Skin epidermis (tissue), 12 donors: ENCODE data around the gene C2orf76.
"Not testable (repeated sequence)": the region's sequence is repeated elsewhere in the genome, so short reads cannot be mapped to it uniquely, and the experiment has no call there.

ENCODE experiments used
- H3K27ac ChIP-seq, 21 experiments: fragments of 200-600 bp; sonication (generic) in 11 of 21; one replicate each; pipeline ENCODE4 v1.5.0; 2020; ENCODE audit warnings: mild to moderate bottlenecking in 3 of 21, inconsistent platforms in 2 of 21, moderate library complexity in 2 of 21
- H3K4me3 ChIP-seq, 7 experiments: fragments of 200-600 bp; sonication (generic) in 2 of 7; one replicate each; pipeline ENCODE4 v1.5.0; 2020; ENCODE audit warnings: inconsistent platforms in 2 of 7, mild to moderate bottlenecking in 2 of 7, moderate library complexity in 1 of 7

C2orf76 gene

GRCh38 chr2:119366649-119367471 lies at the start of gene C2orf76, which contains the start of gene DBI:
Gene C2orf76 (minus strand): TSS chr2:119366834. CDS start chr2:119339959, 26,875 bp downstream.
Gene DBI (plus strand): TSS chr2:119366977. CDS start chr2:119367052, 75 bp downstream.
- Histone ChIP-seq H3K4me3 (peak within 1 kb of the TSS; percentile 65 to 93 (median 75)), H3K27ac (peak within 1 kb of the TSS; percentile 70 to 99 (median 90))

GRCh38 chr2:119415630-119416029 lies 49.0 kb upstream of the C2orf76 start:
- H3K27ac ChIP-seq: no peak overlapping the region
- no peak overlapping the region for H3K4me3 ChIP-seq

- Histone ChIP-seq H3K27ac (no peak overlapping the region), H3K4me3 (no peak overlapping the region)
Measured at GRCh38 chr2:119414894-119415293, 48.3 kb upstream of the C2orf76 start.

GRCh38 chr2:119409506-119409905 lies 42.9 kb upstream of the C2orf76 start:
- H3K27ac ChIP-seq: no peak overlapping the region
- no peak overlapping the region for H3K4me3 ChIP-seq

GRCh38 chr2:119408221-119408619 lies 41.6 kb upstream of the C2orf76 start:
- H3K27ac ChIP-seq: peak overlapping the region in 2 of 21 experiments; percentile 6 to 9
- no peak overlapping the region for H3K4me3 ChIP-seq

GRCh38 chr2:119407430-119408220 lies 41.0 kb upstream of the C2orf76 start:
- H3K4me3 ChIP-seq: no peak overlapping the region
- H3K27ac ChIP-seq: peak overlapping the region in 6 of 21 experiments; percentile 6 to 61 (median 34)

- Histone ChIP-seq H3K27ac (no peak overlapping the region), H3K4me3 (no peak overlapping the region)
Measured at GRCh38 chr2:119405151-119405550, 38.5 kb upstream of the C2orf76 start.

- not testable (repeated sequence) for H3K4me3 ChIP-seq, H3K27ac ChIP-seq
Measured at GRCh38 chr2:119403618-119404017, 37.0 kb upstream of the C2orf76 start.

- no peak overlapping the region for H3K4me3 ChIP-seq
- H3K27ac ChIP-seq: no peak overlapping the region
Measured at GRCh38 chr2:119402645-119403560, 36.3 kb upstream of the C2orf76 start.

- no peak overlapping the region for H3K27ac ChIP-seq
- no peak overlapping the region for H3K4me3 ChIP-seq
Measured at GRCh38 chr2:119402106-119402505, 35.5 kb upstream of the C2orf76 start.

- no peak overlapping the region for H3K27ac ChIP-seq
- H3K4me3 ChIP-seq: no peak overlapping the region
Measured at GRCh38 chr2:119397196-119397595, 30.6 kb upstream of the C2orf76 start.

GRCh38 chr2:119393971-119394748 lies 27.5 kb upstream of the C2orf76 start:
- Histone ChIP-seq H3K27ac (no peak overlapping the region), H3K4me3 (no peak overlapping the region)

GRCh38 chr2:119389615-119390306 lies 23.1 kb upstream of the C2orf76 start:
- Histone ChIP-seq H3K4me3 (no peak overlapping the region), H3K27ac (peak overlapping the region in 11 of 21 experiments; percentile 6 to 63 (median 45))

GRCh38 chr2:119387381-119388129 lies 20.9 kb upstream of the C2orf76 start:
- Histone ChIP-seq H3K27ac (peak overlapping the region in 18 of 21 experiments; percentile 3 to 76 (median 58)), H3K4me3 (no peak overlapping the region)

- H3K4me3 ChIP-seq: no peak overlapping the region
- H3K27ac ChIP-seq: no peak overlapping the region
Measured at GRCh38 chr2:119385466-119385865, 18.8 kb upstream of the C2orf76 start.

GRCh38 chr2:119384971-119385370 lies 18.3 kb upstream of the C2orf76 start:
- Histone ChIP-seq H3K27ac (no peak overlapping the region), H3K4me3 (no peak overlapping the region)

GRCh38 chr2:119383410-119384140 lies 16.9 kb upstream of the C2orf76 start:
- Histone ChIP-seq H3K4me3 (no peak overlapping the region), H3K27ac (no peak overlapping the region)
